OCI-LY7 (cell line): ENCODE results near the gene DHX57. TPM values are rescaled to one million over a fixed set of nuclear protein-coding genes. Genes with fewer than 3 reads are reported as not detected.

ENCODE experiments used
- BruUV-seq: library from RNA; stranded (reverse); fragments of 400-500 nt; replicated peaks from 2 replicates; lab custom pipeline; 2021; lab: Mats Ljungman, UMichigan
- CTCF ChIA-PET: fragments of 300-600 bp; sonication (Branson Sonifier 250); formaldehyde crosslinking; loops from one replicate; lab custom pipeline; 2022; ENCODE audit warnings: antibody characterized with exemption; ENCODE audit not compliant: unreplicated experiment; lab: Charles Lee
- POLR2A ChIA-PET: fragments of 300-600 bp; sonication (Branson Sonifier 250); formaldehyde crosslinking; loops from one replicate; lab custom pipeline; 2022; ENCODE audit warnings: antibody characterized with exemption; lab: Charles Lee
- DNase-seq: peaks from one replicate; pipeline ENCODE4 v3.0.0-alpha.2; 2015; ENCODE audit warnings: low spot score
- H2AFZ ChIP-seq: fragments of 200-600 bp; sonication (generic), shearing (Covaris generic); 2 replicates; pipeline ENCODE4 v1.6.1; 2014; ENCODE audit warnings: mild to moderate bottlenecking, antibody characterized with exemption, low read length, moderate library complexity
- H3K27ac ChIP-seq: fragments of 200-600 bp; sonication (generic); 2 replicates; pipeline ENCODE4 v1.5.1; 2014; ENCODE audit warnings: mixed run types, low read depth, mild to moderate bottlenecking, moderate library complexity, low read length, inconsistent platforms; ENCODE audit not compliant: poor library complexity, severe bottlenecking
- H3K36me3 ChIP-seq: fragments of 200-600 bp; sonication (generic); 2 replicates; pipeline ENCODE4 v1.6.1; 2014; ENCODE audit warnings: mild to moderate bottlenecking, antibody characterized with exemption, low read length, moderate library complexity, mixed read lengths; ENCODE audit not compliant: insufficient read depth
- H3K4me1 ChIP-seq: fragments of 200-600 bp; sonication (generic); 2 replicates; pipeline ENCODE4 v1.5.1; 2014; ENCODE audit warnings: mild to moderate bottlenecking, low read length; ENCODE audit not compliant: insufficient read depth, poor library complexity, severe bottlenecking
- H3K4me2 ChIP-seq: fragments of 200-600 bp; sonication (generic); 2 replicates; pipeline ENCODE4 v1.6.1; 2014; ENCODE audit warnings: mild to moderate bottlenecking, low read length
- H3K4me3 ChIP-seq: fragments of 200-600 bp; sonication (generic); 2 replicates; pipeline ENCODE4 v1.5.1; 2014; ENCODE audit warnings: mild to moderate bottlenecking, low read depth, low read length; ENCODE audit not compliant: poor library complexity, severe bottlenecking
- H3K79me2 ChIP-seq: fragments of 200-600 bp; sonication (generic); 2 replicates; pipeline ENCODE4 v1.6.1; 2016; ENCODE audit warnings: low read depth, mild to moderate bottlenecking, low read length, moderate library complexity, mixed read lengths; ENCODE audit not compliant: insufficient read depth
- H3K9me2 ChIP-seq: fragments of 200-600 bp; sonication (generic); 2 replicates; pipeline ENCODE4 v1.6.1; 2016; ENCODE audit warnings: mild to moderate bottlenecking, low read length, mixed read lengths; ENCODE audit not compliant: insufficient read depth
- H3K9me3 ChIP-seq: fragments of 200-600 bp; sonication (generic); 2 replicates; pipeline ENCODE4 v1.6.1; 2014; ENCODE audit warnings: mild to moderate bottlenecking, mixed run types, low read length, mixed read lengths
- H4K20me1 ChIP-seq: fragments of 200-600 bp; sonication (generic); 2 replicates; pipeline ENCODE4 v1.6.1; 2014; ENCODE audit warnings: mild to moderate bottlenecking, antibody characterized with exemption, low read length, moderate library complexity, mixed read lengths; ENCODE audit not compliant: insufficient read depth
- EZH2phosphoT487 ChIP-seq: fragments of 200-600 bp; sonication (generic); IDR thresholded peaks from 2 replicates; pipeline ENCODE4 v1.6.1; 2018; ENCODE audit warnings: low read depth, borderline replicate concordance, mild to moderate bottlenecking, mixed run types, antibody characterized with exemption, low read length, moderate library complexity, mixed read lengths
- intact Hi-C: fragments of 100-400 bp; cut with micrococcal nuclease; formaldehyde crosslinking; loops from one replicate; pipeline ENCODE4 v1.10.0; 2022; ENCODE audit not compliant: unreplicated experiment
- total RNA-seq, 2 experiments: library from RNA; depleted of rRNA in 1 of 2; stranded (reverse); fragments of >200 nt in 1 of 2; shearing (Covaris generic) in 1 of 2; gene quantifications; 2 replicates each; pipeline ENCODE4 v1.2.3, GENCODE V29; 2014 to 2022
- TF ChIP-seq, protein P1 (sequence below): fragments of 200-600 bp; sonication (generic); conservative IDR thresholded peaks from 2 replicates; pipeline ENCODE4 v1.5.1; 2014; ENCODE audit warnings: mild to moderate bottlenecking, antibody characterized with exemption, low read length, moderate library complexity, mixed read lengths

Gene DHX57
- total RNA-seq, 2 experiments from 2014 or later, result 14.6 to 17.7 TPM

- H3K36me3 ChIP-seq, result no peaks in the 10 kb centered on the region
- CTCF ChIA-PET, result no interaction called here
- H3K27ac ChIP-seq, result no peak overlapping the region
- no peak overlapping the region for H2AFZ ChIP-seq
- no peaks in the 10 kb centered on the region for H3K9me3 ChIP-seq
- TF ChIP-seq, protein P1, sequence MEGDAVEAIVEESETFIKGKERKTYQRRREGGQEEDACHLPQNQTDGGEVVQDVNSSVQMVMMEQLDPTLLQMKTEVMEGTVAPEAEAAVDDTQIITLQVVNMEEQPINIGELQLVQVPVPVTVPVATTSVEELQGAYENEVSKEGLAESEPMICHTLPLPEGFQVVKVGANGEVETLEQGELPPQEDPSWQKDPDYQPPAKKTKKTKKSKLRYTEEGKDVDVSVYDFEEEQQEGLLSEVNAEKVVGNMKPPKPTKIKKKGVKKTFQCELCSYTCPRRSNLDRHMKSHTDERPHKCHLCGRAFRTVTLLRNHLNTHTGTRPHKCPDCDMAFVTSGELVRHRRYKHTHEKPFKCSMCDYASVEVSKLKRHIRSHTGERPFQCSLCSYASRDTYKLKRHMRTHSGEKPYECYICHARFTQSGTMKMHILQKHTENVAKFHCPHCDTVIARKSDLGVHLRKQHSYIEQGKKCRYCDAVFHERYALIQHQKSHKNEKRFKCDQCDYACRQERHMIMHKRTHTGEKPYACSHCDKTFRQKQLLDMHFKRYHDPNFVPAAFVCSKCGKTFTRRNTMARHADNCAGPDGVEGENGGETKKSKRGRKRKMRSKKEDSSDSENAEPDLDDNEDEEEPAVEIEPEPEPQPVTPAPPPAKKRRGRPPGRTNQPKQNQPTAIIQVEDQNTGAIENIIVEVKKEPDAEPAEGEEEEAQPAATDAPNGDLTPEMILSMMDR, result no peak
- TF ChIP-seq EZH2phosphoT487, result no peak
- H3K79me2 ChIP-seq, result no peaks in the 10 kb centered on the region
- intact Hi-C loops, result no loop called here
- no peaks in the 10 kb centered on the region for H4K20me1 ChIP-seq
- BruUV-seq, result no TSS peak
- no peaks in the 10 kb centered on the region for H3K9me2 ChIP-seq
- POLR2A ChIA-PET, result interaction anchor here (0.7 kb wide), 1 partner anchor 407 kb away, joined by 3 read pairs; no protein-coding TSS in a partner anchor
- no peak for DNase-seq
- H3K4me1 ChIP-seq, result no peaks in the 10 kb centered on the region
- H3K4me2 ChIP-seq, result no peak overlapping the region
- no peak overlapping the region for H3K4me3 ChIP-seq
Observed at GRCh38 chr2:38892819-38893218, 17.1 kb upstream of the DHX57 start.

GRCh38 chr2:38889575-38889974, 13.8 kb upstream of the DHX57 start, which contains the start of gene ARHGEF33:
ARHGEF33 (plus strand) TSS chr2:38889875; CDS start chr2:38919448, 29,573 bp downstream.
- ChIA-PET POLR2A (interaction anchor here (0.7 to 0.9 kb wide), 2 partner anchors 9 to 597 kb away, joined by 3 to 5 read pairs; no protein-coding TSS in a partner anchor), CTCF (no interaction called here)
- no TSS peak for BruUV-seq
- no peaks in the 10 kb centered on the region for H3K9me2 ChIP-seq
- H2AFZ ChIP-seq, result no peak within 1 kb of the TSS
- no peak within 1 kb of the TSS for H3K27ac ChIP-seq
- no peaks in the 10 kb centered on the region for H3K36me3 ChIP-seq
- no peaks in the 10 kb centered on the region for H4K20me1 ChIP-seq
- H3K4me3 ChIP-seq, result no peak within 1 kb of the TSS
- no peaks in the 10 kb centered on the region for H3K9me3 ChIP-seq
- DNase-seq, result no peak
- TF ChIP-seq, protein P1, result no peak
- no peaks in the 10 kb centered on the region for H3K4me1 ChIP-seq
- no peak within 1 kb of the TSS for H3K4me2 ChIP-seq
- no peaks in the 10 kb centered on the region for H3K79me2 ChIP-seq
- intact Hi-C loops, result no loop called here

- Histone ChIP-seq H3K4me2 (no peak overlapping the region), H3K27ac (no peak overlapping the region), H3K9me3 (no peaks in the 10 kb centered on the region), H2AFZ (no peak overlapping the region), H3K36me3 (no peaks in the 10 kb centered on the region), H3K4me1 (no peaks in the 10 kb centered on the region), H3K4me3 (no peak overlapping the region), H3K9me2 (no peaks in the 10 kb centered on the region), H4K20me1 (no peaks in the 10 kb centered on the region), H3K79me2 (no peaks in the 10 kb centered on the region)
- BruUV-seq, result no TSS peak
- CTCF ChIA-PET, result no interaction called here
- intact Hi-C loops, result no loop called here
- POLR2A ChIA-PET, result interaction anchor here (0.9 kb wide), 1 partner anchor 9 kb away, joined by 5 read pairs; no protein-coding TSS in a partner anchor
- DNase-seq, result no peak
- no peak for TF ChIP-seq EZH2phosphoT487
- TF ChIP-seq, protein P1, result no peak
Observed at GRCh38 chr2:38889045-38889444, 13.3 kb upstream of the DHX57 start.
